DOHH2 (cell line): ENCODE measurements around the gene GBGT1.
A peak's percentile ranks its signal among the peaks of the same experiment; 100 is the strongest.
"Not testable (repeated sequence)": the region's sequence is repeated elsewhere in the genome, so short reads cannot be mapped to it uniquely, and the experiment has no call there.

Experiments
- H3F3A ChIP-seq: fragments of 200-600 bp; sonication (generic), shearing (Covaris generic); 2 replicates; pipeline ENCODE4 v1.6.0; 2016; ENCODE audit warnings: antibody characterized with exemption, mild to moderate bottlenecking; ENCODE audit not compliant: control insufficient read depth, insufficient read depth
- H3K27ac ChIP-seq: fragments of 200-600 bp; sonication (generic); 2 replicates; pipeline ENCODE4 v1.5.1; 2014; ENCODE audit warnings: low read depth, mild to moderate bottlenecking, low read length, moderate library complexity
- H3K27me3 ChIP-seq: fragments of 200-600 bp; sonication (generic); 2 replicates; pipeline ENCODE4 v1.6.1; 2014; ENCODE audit warnings: mild to moderate bottlenecking, low read length, mixed read lengths; ENCODE audit not compliant: control insufficient read depth
- H3K36me3 ChIP-seq: fragments of 200-600 bp; sonication (generic); 2 replicates; pipeline ENCODE4 v1.6.1; 2014; ENCODE audit warnings: mild to moderate bottlenecking, low read length, moderate library complexity, mixed read lengths; ENCODE audit not compliant: control insufficient read depth
- H3K4me1 ChIP-seq: fragments of 200-600 bp; sonication (generic); 2 replicates; pipeline ENCODE4 v1.6.1; 2014; ENCODE audit warnings: mild to moderate bottlenecking, low read length, mixed read lengths; ENCODE audit not compliant: control insufficient read depth
- H3K4me2 ChIP-seq: fragments of 200-600 bp; sonication (generic); 2 replicates; pipeline ENCODE4 v1.6.0; 2014; ENCODE audit warnings: mild to moderate bottlenecking, low read length, moderate library complexity
- H3K4me3 ChIP-seq: fragments of 200-600 bp; sonication (generic); 2 replicates; pipeline ENCODE4 v1.5.1; 2014; ENCODE audit warnings: mild to moderate bottlenecking, low read length, mixed read lengths
- H3K79me2 ChIP-seq: fragments of 200-600 bp; sonication (generic); 2 replicates; pipeline ENCODE4 v1.6.1; 2014; ENCODE audit warnings: mild to moderate bottlenecking, low read length, mixed read lengths; ENCODE audit not compliant: control insufficient read depth
- H3K9me2 ChIP-seq: fragments of 200-600 bp; sonication (generic); replicated peaks from 2 replicates; pipeline ENCODE4 v1.6.1; 2014; ENCODE audit warnings: mild to moderate bottlenecking, low read length, mixed read lengths; ENCODE audit not compliant: control insufficient read depth
- H3K9me3 ChIP-seq: fragments of 200-600 bp; sonication (generic); 2 replicates; pipeline ENCODE4 v1.6.1; 2014; ENCODE audit warnings: antibody characterized with exemption, low read length, mixed read lengths; ENCODE audit not compliant: control insufficient read depth, insufficient read depth
- H4K20me1 ChIP-seq: fragments of 200-600 bp; sonication (generic); 2 replicates; pipeline ENCODE4 v1.6.0; 2014; ENCODE audit warnings: low read depth, mild to moderate bottlenecking, antibody characterized with exemption, low read length, moderate library complexity; ENCODE audit not compliant: control insufficient read depth, insufficient read depth
- CTCF ChIP-seq: fragments of 200-600 bp; sonication (generic); IDR thresholded peaks from one replicate; pipeline ENCODE4 v1.5.1; 2014; ENCODE audit warnings: antibody characterized with exemption, mild to moderate bottlenecking, low read depth, low read length; ENCODE audit not compliant: poor library complexity, severe bottlenecking
- EZH2phosphoT487 ChIP-seq: fragments of 200-600 bp; sonication (generic); IDR thresholded peaks from 2 replicates; pipeline ENCODE4 v1.6.1; 2017; ENCODE audit warnings: borderline replicate concordance, mild to moderate bottlenecking, antibody characterized with exemption, low read length, moderate library complexity, mixed read lengths

The GBGT1 gene

GRCh38 chr9:133163504-133164172, at the start of gene GBGT1:
Gene GBGT1, minus strand, starts transcription at chr9:133163914. Its CDS starts 1,502 bp downstream, at chr9:133162412.
- Histone ChIP-seq H3K9me2 (no peaks in the 10 kb centered on the region), H3K36me3 (0 out of 2 replicates have a peak, but pooled peaks cover 3% of the 10 kb centered on the region), H3F3A (no peaks in the 10 kb centered on the region), H3K4me2 (peak within 1 kb of the TSS; percentile 61), H3K9me3 (no peaks in the 10 kb centered on the region), H3K27me3 (0 out of 2 replicates have a peak, but pooled peaks cover 2% of the 10 kb centered on the region), H3K79me2 (no peaks in the 10 kb centered on the region), H3K4me1 (peaks cover 16% of the 10 kb centered on the region), H3K27ac (no peak within 1 kb of the TSS), H3K4me3 (peak within 1 kb of the TSS; percentile 62), H4K20me1 (no peaks in the 10 kb centered on the region)
- TF ChIP-seq EZH2phosphoT487 (no peak), CTCF (no peak)

GRCh38 chr9:133210609-133211008, 46.9 kb upstream of the GBGT1 start:
- Histone ChIP-seq H3K36me3 (no peaks in the 10 kb centered on the region), H3K4me2 (no peak overlapping the region), H3K4me3 (no peak overlapping the region), H3K27ac (no peak overlapping the region), H3K79me2 (no peaks in the 10 kb centered on the region), H3K4me1 (no peaks in the 10 kb centered on the region), H3F3A (no peaks in the 10 kb centered on the region), H4K20me1 (no peaks in the 10 kb centered on the region), H3K9me3 (peaks cover 8% of the 10 kb centered on the region; the same call in 1 of the 2 replicates), H3K9me2 (no peaks in the 10 kb centered on the region), H3K27me3 (peaks cover 9% of the 10 kb centered on the region)
- TF ChIP-seq EZH2phosphoT487 (no peak), CTCF (no peak)

GRCh38 chr9:133210202-133210532, 46.5 kb upstream of the GBGT1 start:
- H3K4me1 ChIP-seq, result no peaks in the 10 kb centered on the region
- no peak for TF ChIP-seq EZH2phosphoT487
- no peak for TF ChIP-seq CTCF
- H3K36me3 ChIP-seq, result no peaks in the 10 kb centered on the region
- H3K9me2 ChIP-seq, result no peaks in the 10 kb centered on the region
- no peak overlapping the region for H3K4me3 ChIP-seq
- H3K27me3 ChIP-seq, result peaks cover 8% of the 10 kb centered on the region
- H3K9me3 ChIP-seq, result peaks cover 8% of the 10 kb centered on the region; the same call in 1 of the 2 replicates
- no peaks in the 10 kb centered on the region for H3F3A ChIP-seq
- no peaks in the 10 kb centered on the region for H4K20me1 ChIP-seq
- no peak overlapping the region for H3K4me2 ChIP-seq
- no peaks in the 10 kb centered on the region for H3K79me2 ChIP-seq
- no peak overlapping the region for H3K27ac ChIP-seq

- not testable (repeated sequence) for H3K36me3 ChIP-seq, H3K79me2 ChIP-seq, H3K9me3 ChIP-seq, H3K9me2 ChIP-seq, H3K27ac ChIP-seq, H3F3A ChIP-seq, H3K4me3 ChIP-seq, H3K4me1 ChIP-seq, H3K4me2 ChIP-seq, H4K20me1 ChIP-seq, H3K27me3 ChIP-seq
Measured at GRCh38 chr9:133209327-133210201, 45.9 kb upstream of the GBGT1 start.

- H4K20me1 ChIP-seq, H3K27me3 ChIP-seq, H3K4me2 ChIP-seq, H3K36me3 ChIP-seq, H3K9me3 ChIP-seq, H3K9me2 ChIP-seq, H3F3A ChIP-seq, H3K4me3 ChIP-seq, H3K27ac ChIP-seq, H3K4me1 ChIP-seq, H3K79me2 ChIP-seq: not testable (repeated sequence)
Measured at GRCh38 chr9:133208880-133209300, 45.2 kb upstream of the GBGT1 start, which contains the start of gene OBP2B. Gene OBP2B, minus strand, starts transcription at chr9:133209250. Its CDS starts 51 bp downstream, at chr9:133209199.
